ENCODE data around the gene GPR55.

DNA sequence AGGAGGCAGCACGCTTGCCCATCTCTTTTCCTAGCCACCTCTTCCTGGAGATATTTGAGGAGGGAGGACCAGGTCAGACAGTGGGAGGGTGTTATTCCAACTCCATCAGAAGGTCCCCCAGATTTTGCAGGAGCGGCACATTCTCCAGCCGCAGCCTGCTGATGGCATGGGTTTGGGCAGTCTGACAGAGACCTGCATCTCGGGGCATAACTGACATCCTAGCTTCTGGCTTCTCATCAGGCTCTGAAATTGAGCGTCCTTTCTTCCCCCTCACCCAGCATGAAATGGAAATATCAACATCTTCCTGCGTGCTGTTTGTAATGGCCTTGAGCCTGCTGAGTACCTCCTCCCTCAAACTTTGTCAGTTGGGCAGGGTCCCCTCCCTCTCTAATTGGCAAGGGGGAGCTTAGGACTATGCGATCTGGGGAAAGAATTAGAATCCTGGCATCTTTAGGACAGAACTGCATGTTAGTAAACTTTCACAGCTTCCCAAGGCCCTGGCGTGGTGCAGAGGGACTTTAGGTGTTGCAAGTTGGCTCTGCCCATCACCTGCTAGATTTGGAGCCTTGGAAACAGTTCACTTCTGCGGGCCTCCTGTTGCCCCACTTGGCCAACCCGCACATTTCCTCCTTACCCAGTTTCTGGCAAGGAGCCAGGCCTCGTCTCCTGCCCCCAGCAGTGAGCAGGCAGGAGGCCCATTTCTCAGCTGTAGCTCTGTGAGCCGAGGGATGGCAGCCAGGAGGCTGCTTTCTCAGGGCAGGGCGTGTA lies 58.1 kb downstream of the GPR55 start:
- TF ChIP-seq, protein P1, sequence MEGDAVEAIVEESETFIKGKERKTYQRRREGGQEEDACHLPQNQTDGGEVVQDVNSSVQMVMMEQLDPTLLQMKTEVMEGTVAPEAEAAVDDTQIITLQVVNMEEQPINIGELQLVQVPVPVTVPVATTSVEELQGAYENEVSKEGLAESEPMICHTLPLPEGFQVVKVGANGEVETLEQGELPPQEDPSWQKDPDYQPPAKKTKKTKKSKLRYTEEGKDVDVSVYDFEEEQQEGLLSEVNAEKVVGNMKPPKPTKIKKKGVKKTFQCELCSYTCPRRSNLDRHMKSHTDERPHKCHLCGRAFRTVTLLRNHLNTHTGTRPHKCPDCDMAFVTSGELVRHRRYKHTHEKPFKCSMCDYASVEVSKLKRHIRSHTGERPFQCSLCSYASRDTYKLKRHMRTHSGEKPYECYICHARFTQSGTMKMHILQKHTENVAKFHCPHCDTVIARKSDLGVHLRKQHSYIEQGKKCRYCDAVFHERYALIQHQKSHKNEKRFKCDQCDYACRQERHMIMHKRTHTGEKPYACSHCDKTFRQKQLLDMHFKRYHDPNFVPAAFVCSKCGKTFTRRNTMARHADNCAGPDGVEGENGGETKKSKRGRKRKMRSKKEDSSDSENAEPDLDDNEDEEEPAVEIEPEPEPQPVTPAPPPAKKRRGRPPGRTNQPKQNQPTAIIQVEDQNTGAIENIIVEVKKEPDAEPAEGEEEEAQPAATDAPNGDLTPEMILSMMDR (IDR thresholded peaks at IDR 0.05; ENCODE audit: extremely low read depth in 1 of 2, insufficient read depth in 1 of 2, low read depth in 1 of 2, low read length in 2 of 2), result no peak
- TF ChIP-seq POLR2A (IDR thresholded peaks at IDR 0.05; ENCODE audit: low read depth, low read length), result no peak
- TF ChIP-seq, protein P2, sequence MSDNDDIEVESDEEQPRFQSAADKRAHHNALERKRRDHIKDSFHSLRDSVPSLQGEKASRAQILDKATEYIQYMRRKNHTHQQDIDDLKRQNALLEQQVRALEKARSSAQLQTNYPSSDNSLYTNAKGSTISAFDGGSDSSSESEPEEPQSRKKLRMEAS (IDR thresholded peaks at IDR 0.05; ENCODE audit: insufficient read depth, insufficient read length), result no peak
- TF ChIP-seq EZH2 (IDR thresholded peaks at IDR 0.05; ENCODE audit: borderline replicate concordance, low read depth, low read length, severe bottlenecking), result no peak
- no peak for TF ChIP-seq POLR2AphosphoS5 (IDR thresholded peaks at IDR 0.05; ENCODE audit: insufficient read depth, low read depth, low read length)

All from endothelial cell of umbilical vein (primary cell).